Mucosa of descending colon (tissue), 3 donors: Measurements from ENCODE around the gene MAPT. TPM values are rescaled to one million over a fixed set of nuclear protein-coding genes. Genes with fewer than 3 reads are reported as not detected.
"Not testable (repeated sequence)": the region's sequence is repeated elsewhere in the genome, so short reads cannot be mapped to it uniquely, and the experiment has no call there.

Experiments used
- ATAC-seq: fragments of 200-7000 bp; cut with Tn5 transposase; one replicate; pipeline ENCODE4 v1.9.1; 2020; ENCODE audit warnings: mild to moderate bottlenecking, moderate library complexity
- DNase-seq, 3 donors: peaks; one replicate each; pipeline ENCODE4 v3.0.0-alpha.2; 2020
- H3K36me3 ChIP-seq: fragments of 200-600 bp; one replicate; pipeline ENCODE4 v1.8.0; 2021; ENCODE audit warnings: low read depth, mild to moderate bottlenecking
- H3K4me1 ChIP-seq: fragments of 200-600 bp; one replicate; pipeline ENCODE4 v1.8.0; 2021; ENCODE audit warnings: low read depth, mild to moderate bottlenecking
- H3K4me3 ChIP-seq: fragments of 200-600 bp; one replicate; pipeline ENCODE4 v1.8.0; 2021; ENCODE audit warnings: mild to moderate bottlenecking
- H3K9me3 ChIP-seq: fragments of 200-600 bp; one replicate; pipeline ENCODE4 v1.8.0; 2021; ENCODE audit warnings: mild to moderate bottlenecking
- CTCF ChIP-seq: fragments of 200-600 bp; IDR thresholded peaks from one replicate; pipeline ENCODE4 v1.8.0; 2022; ENCODE audit warnings: antibody characterized with exemption, mild to moderate bottlenecking
- intact Hi-C, 2 donors: fragments of 100-400 bp; cut with DNase I in 1 of 2; cut with micrococcal nuclease in 1 of 2; formaldehyde crosslinking; loops; one replicate each; pipeline versions ENCODE4 v1.11.0 to v1.11.1; 2022; cut with DNase I, micrococcal nuclease
- total RNA-seq, 3 donors: library from RNA; stranded (reverse); fragmentation: NEBNext Ultra II Directional in 2 of 3; extraction: Animal tissue kit (Norgen Biotek cat#: 25700) in 2 of 3; gene quantifications; one replicate each; pipeline versions ENCODE4 v1.2.1 to v1.2.4, GENCODE V29; 2021 to 2023
- donor health status: DM: no; HTN: no; CAD: no; lungs with moderate emphysema.
- donor health status: DM: no; HTN: no; CAD: no.
- donor health status: DM: no; HTN: yes; CAD: no.

Gene MAPT
- total RNA-seq, 3 donors from 2014 or later = 0.72 to 61.5 (median 1.4) TPM

- Histone ChIP-seq H3K36me3 (no peaks in the 10 kb centered on the region), H3K4me1 (no peaks in the 10 kb centered on the region), H3K9me3 (no peaks in the 10 kb centered on the region), H3K4me3 (no peak overlapping the region)
- ATAC-seq = no peak
- no peak for DNase-seq
- intact Hi-C loops = no loop called here
- no peak for TF ChIP-seq CTCF
Observed at GRCh38 chr17:45954914-45955313, 60.6 kb downstream of the MAPT start.

- DNase-seq (no peak), ATAC-seq (no peak)
- TF ChIP-seq CTCF = no peak
- no peak overlapping the region for H3K4me3 ChIP-seq
- intact Hi-C loops = no loop called here
- H3K4me1 ChIP-seq = no peaks in the 10 kb centered on the region
- no peaks in the 10 kb centered on the region for H3K36me3 ChIP-seq
- H3K9me3 ChIP-seq = no peaks in the 10 kb centered on the region
Observed at GRCh38 chr17:45955326-45955725, 61.0 kb downstream of the MAPT start.

GRCh38 chr17:45956090-45956489 lies 61.7 kb downstream of the MAPT start:
- Histone ChIP-seq H3K9me3 (no peaks in the 10 kb centered on the region), H3K36me3 (no peaks in the 10 kb centered on the region), H3K4me3 (no peak overlapping the region), H3K4me1 (no peaks in the 10 kb centered on the region)
- intact Hi-C loops = no loop called here
- ATAC-seq = no peak
- no peak for DNase-seq
- no peak for TF ChIP-seq CTCF

- H3K4me1 ChIP-seq, H3K4me3 ChIP-seq, H3K36me3 ChIP-seq, DNase-seq, intact Hi-C loops, ATAC-seq, H3K9me3 ChIP-seq: not testable (repeated sequence)
Observed at GRCh38 chr17:45956746-45957145, 62.4 kb downstream of the MAPT start.

- intact Hi-C loops = no loop called here
- no peak for TF ChIP-seq CTCF
- no peak overlapping the region for H3K4me3 ChIP-seq
- H3K9me3 ChIP-seq = no peaks in the 10 kb centered on the region
- DNase-seq (no peak), ATAC-seq (no peak)
- H3K36me3 ChIP-seq = no peaks in the 10 kb centered on the region
- no peaks in the 10 kb centered on the region for H3K4me1 ChIP-seq
Observed at GRCh38 chr17:45958307-45958706, 64.0 kb downstream of the MAPT start.

GRCh38 chr17:45958994-45959665 lies 64.8 kb downstream of the MAPT start:
- intact Hi-C loops = no loop called here
- H3K9me3 ChIP-seq = no peaks in the 10 kb centered on the region
- no peak for DNase-seq
- H3K4me3 ChIP-seq = no peak overlapping the region
- no peak for ATAC-seq
- H3K4me1 ChIP-seq = no peaks in the 10 kb centered on the region
- H3K36me3 ChIP-seq = no peaks in the 10 kb centered on the region
- no peak for TF ChIP-seq CTCF
